ENCODE measurements around the gene XPO6.

Gene XPO6

GRCh38 chr16:28156056-28156680, 55.6 kb downstream of the XPO6 start:
- TF ChIP-seq BHLHE40 (IDR thresholded peaks at IDR 0.05; ENCODE audit: borderline replicate concordance) (no peak), FOXA1 (IDR thresholded peaks at IDR 0.05) (no peak)
- ChIA-PET POLR2A (no interaction called here), CTCF (no interaction called here)
- DNase-seq (ENCODE audit: extremely low spot score): no peak

GRCh38 chr16:28155293-28155692, 56.5 kb downstream of the XPO6 start:
- ChIA-PET CTCF (no interaction called here), POLR2A (no interaction called here)
- TF ChIP-seq TARDBP (IDR thresholded peaks at IDR 0.05): no peak
- TF ChIP-seq HDGF (IDR thresholded peaks at IDR 0.05; ENCODE audit: borderline replicate concordance): no peak
- TF ChIP-seq ELF4 (IDR thresholded peaks at IDR 0.05): no peak
- TF ChIP-seq FOXK2 (IDR thresholded peaks at IDR 0.05): no peak
- TF ChIP-seq L3MBTL2 (conservative IDR thresholded peaks at IDR 0.05): no peak
- TF ChIP-seq NFRKB (IDR thresholded peaks at IDR 0.05): no peak
- no peak for TF ChIP-seq SP1 (IDR thresholded peaks at IDR 0.05)
- no peak for TF ChIP-seq FOXA1 (IDR thresholded peaks at IDR 0.05)
- TF ChIP-seq PKNOX1 (IDR thresholded peaks at IDR 0.05): peak; percentile 51
- peak; percentile 46; the same call in 1 of the 2 replicates for TF ChIP-seq ZNF384 (IDR thresholded peaks at IDR 0.05)
- TF ChIP-seq BHLHE40 (IDR thresholded peaks at IDR 0.05; ENCODE audit: borderline replicate concordance): no peak
- TF ChIP-seq FOXM1 (IDR thresholded peaks at IDR 0.05; ENCODE audit: borderline replicate concordance): no peak
- TF ChIP-seq CTBP1 (IDR thresholded peaks at IDR 0.05; ENCODE audit: borderline replicate concordance): no peak
- no peak for TF ChIP-seq LEF1 (IDR thresholded peaks at IDR 0.05; ENCODE audit: borderline replicate concordance)
- no peak for TF ChIP-seq ARNT (IDR thresholded peaks at IDR 0.05)
- DNase-seq (ENCODE audit: extremely low spot score): no peak

DNA sequence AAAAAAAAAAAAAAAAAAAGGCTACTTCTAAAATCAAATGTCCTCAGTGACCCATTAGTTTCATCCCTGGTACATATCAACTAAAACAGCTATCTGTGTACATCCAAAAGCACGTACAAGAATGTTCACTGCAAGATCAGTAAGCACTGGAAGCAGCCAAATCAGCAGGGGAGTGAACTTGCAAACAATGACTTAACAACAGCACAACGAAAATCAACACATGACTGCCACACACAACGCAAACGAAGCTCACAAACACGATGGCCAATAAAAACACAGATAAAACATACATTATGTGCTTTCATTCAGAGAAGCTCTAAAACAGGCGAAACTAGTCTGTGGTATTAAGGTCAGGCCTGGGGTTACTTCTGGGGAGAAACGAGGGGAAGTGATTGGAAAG, 60.6 kb downstream of the XPO6 start:
- no peak for DNase-seq (ENCODE audit: extremely low spot score)
- TF ChIP-seq FOXA1 (IDR thresholded peaks at IDR 0.05): no peak
- POLR2A ChIA-PET: no interaction called here
- CTCF ChIA-PET: interaction anchor here (0.7 kb wide), 1 partner anchor 50 kb away, joined by 3 read pairs; no protein-coding TSS in a partner anchor

GRCh38 chr16:28149011-28149888, 62.5 kb downstream of the XPO6 start:
- DNase-seq (ENCODE audit: extremely low spot score): no peak
- ChIA-PET POLR2A (no interaction called here), CTCF (no interaction called here)
- no peak for TF ChIP-seq FOXK2 (IDR thresholded peaks at IDR 0.05)
- no peak for TF ChIP-seq ZNF384 (IDR thresholded peaks at IDR 0.05)
- TF ChIP-seq FOXM1 (IDR thresholded peaks at IDR 0.05; ENCODE audit: borderline replicate concordance): no peak
- TF ChIP-seq SUZ12 (IDR thresholded peaks at IDR 0.05): no peak
- TF ChIP-seq ARNT (IDR thresholded peaks at IDR 0.05): no peak
- no peak for TF ChIP-seq L3MBTL2 (conservative IDR thresholded peaks at IDR 0.05)
- no peak for TF ChIP-seq NFRKB (IDR thresholded peaks at IDR 0.05)
- no peak for TF ChIP-seq FOXA1 (IDR thresholded peaks at IDR 0.05)
- no peak for TF ChIP-seq BHLHE40 (IDR thresholded peaks at IDR 0.05; ENCODE audit: borderline replicate concordance)
- no peak for TF ChIP-seq HDGF (IDR thresholded peaks at IDR 0.05; ENCODE audit: borderline replicate concordance)
- no peak for TF ChIP-seq TARDBP (IDR thresholded peaks at IDR 0.05)
- no peak for TF ChIP-seq PKNOX1 (IDR thresholded peaks at IDR 0.05)

DNA sequence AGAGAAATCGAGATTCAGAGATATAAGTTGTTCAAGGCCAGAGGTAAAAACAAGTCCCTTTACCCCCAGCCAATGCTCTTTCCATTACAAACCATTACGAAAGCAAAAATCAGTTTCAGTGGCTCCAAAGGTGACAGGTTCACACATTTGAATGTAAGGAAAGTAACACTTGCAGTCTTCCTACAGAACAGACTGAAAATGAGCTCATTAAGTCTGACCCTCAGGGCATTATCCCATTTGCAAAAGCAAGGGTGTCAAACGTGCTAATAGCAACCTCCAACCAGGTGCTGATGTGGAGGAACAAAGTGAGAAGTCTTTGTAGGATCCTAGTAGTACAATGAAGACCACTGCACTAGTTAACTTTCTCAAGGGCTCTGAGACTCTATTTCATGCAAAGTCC, 65.2 kb downstream of the XPO6 start:
- DNase-seq (ENCODE audit: extremely low spot score): no peak
- POLR2A ChIA-PET: no interaction called here
- TF ChIP-seq PKNOX1 (IDR thresholded peaks at IDR 0.05): no peak
- no peak for TF ChIP-seq FOXM1 (IDR thresholded peaks at IDR 0.05; ENCODE audit: borderline replicate concordance)
- TF ChIP-seq FOXA1 (IDR thresholded peaks at IDR 0.05): no peak
- TF ChIP-seq BHLHE40 (IDR thresholded peaks at IDR 0.05; ENCODE audit: borderline replicate concordance): no peak
- no peak for TF ChIP-seq LEF1 (IDR thresholded peaks at IDR 0.05; ENCODE audit: borderline replicate concordance)
- TF ChIP-seq ZNF384 (IDR thresholded peaks at IDR 0.05): no peak
- TF ChIP-seq L3MBTL2 (conservative IDR thresholded peaks at IDR 0.05): no peak
- TF ChIP-seq SP1 (IDR thresholded peaks at IDR 0.05): no peak
- no peak for TF ChIP-seq FOXK2 (IDR thresholded peaks at IDR 0.05)
- CTCF ChIA-PET: no interaction called here

- DNase-seq (ENCODE audit: extremely low spot score): no peak
- POLR2A ChIA-PET: no interaction called here
- CTCF ChIA-PET: no interaction called here
These were observed 66.0 kb downstream of the XPO6 start for GRCh38 chr16:28145796-28146195.

More at GRCh38 chr16:28145796-28146195, 66.0 kb downstream of the XPO6 start:
- TF ChIP-seq ZNF384 (IDR thresholded peaks at IDR 0.05) (no peak), SUZ12 (IDR thresholded peaks at IDR 0.05) (no peak), LEF1 (IDR thresholded peaks at IDR 0.05; ENCODE audit: borderline replicate concordance) (no peak), ARNT (IDR thresholded peaks at IDR 0.05) (no peak), L3MBTL2 (conservative IDR thresholded peaks at IDR 0.05) (no peak), FOXA1 (IDR thresholded peaks at IDR 0.05) (no peak), NFRKB (IDR thresholded peaks at IDR 0.05) (no peak), HDGF (IDR thresholded peaks at IDR 0.05; ENCODE audit: borderline replicate concordance) (no peak), BHLHE40 (IDR thresholded peaks at IDR 0.05; ENCODE audit: borderline replicate concordance) (no peak), ELF4 (IDR thresholded peaks at IDR 0.05) (no peak), FOXK2 (IDR thresholded peaks at IDR 0.05) (no peak), PKNOX1 (IDR thresholded peaks at IDR 0.05) (no peak), FOXM1 (IDR thresholded peaks at IDR 0.05; ENCODE audit: borderline replicate concordance) (no peak)

All from HEK293T (cell line).